ENCODE results near the gene MORC2. TPM values are rescaled to one million over a fixed set of nuclear protein-coding genes. Genes with fewer than 3 reads are reported as not detected.

The MORC2 gene
- total and polyA plus RNA-seq, 2 donors (not counting 1 experiment from before 2014, with no cell fraction given), result 10.1 to 23.1 TPM

GRCh38 chr22:30979932-30980331, 11.4 kb upstream of the MORC2 start:
- Histone ChIP-seq H3K4me1 (ENCODE audit: control insufficient read depth, extremely low read depth, insufficient read depth, low read length) (no peaks in the 10 kb centered on the region), H4K20me1 (ENCODE audit: control insufficient read depth, extremely low read depth, insufficient read depth, low read length) (peaks cover 2% of the 10 kb centered on the region), H3K27ac (ENCODE audit: insufficient read depth, low read length) (no peak overlapping the region), H3K9me3 (ENCODE audit: control insufficient read depth, insufficient read depth, low read depth, low read length) (no peaks in the 10 kb centered on the region), H3K36me3 (ENCODE audit: control insufficient read depth, insufficient read depth, low read length) (peaks cover 7% of the 10 kb centered on the region), H2AFZ (ENCODE audit: low read length) (no peak overlapping the region), H3K4me2 (ENCODE audit: extremely low read depth, insufficient read depth, low read length) (no peak overlapping the region), H3K9ac (ENCODE audit: insufficient read depth, low read length) (no peak overlapping the region), H3K79me2 (ENCODE audit: control insufficient read depth, insufficient read depth, low read length) (peaks cover 10% of the 10 kb centered on the region), H3K4me3 (replicated peaks in 1 of 4; ENCODE audit: control extremely low read depth in 1 of 4, insufficient read depth in 1 of 4, low read depth in 3 of 4, low read length in 4 of 4) (no peak overlapping the region), H3K27me3 (ENCODE audit: control insufficient read depth, insufficient read depth, low read length) (no peaks in the 10 kb centered on the region)
- no peak for TF ChIP-seq EZH2 (IDR thresholded peaks at IDR 0.05; ENCODE audit: low read length, missing control alignments)
- no peak for TF ChIP-seq CTCF (conservative IDR thresholded peaks at IDR 0.05 in 1 of 2, IDR thresholded peaks at IDR 0.05 in 1 of 2; ENCODE audit: low read depth in 1 of 2, low read length in 2 of 2)
- peak in 1 of 2 donors; percentile 17 for DNase-seq (ENCODE audit: low read depth in 2 of 2)

GRCh38 chr22:30978304-30978962, 9.9 kb upstream of the MORC2 start:
- DNase-seq (ENCODE audit: low read depth in 2 of 2), result peak in 1 of 2 donors; percentile 51

GRCh38 chr22:30970356-30970746, 1.8 kb upstream of the MORC2 start:
- no peaks in the 10 kb centered on the region for H4K20me1 ChIP-seq (ENCODE audit: control insufficient read depth, extremely low read depth, insufficient read depth, low read length)
- peak overlapping the region; percentile 79 for H3K4me2 ChIP-seq (ENCODE audit: extremely low read depth, insufficient read depth, low read length)
- H3K4me3 ChIP-seq (replicated peaks in 1 of 4; ENCODE audit: control extremely low read depth in 1 of 4, insufficient read depth in 1 of 4, low read depth in 3 of 4, low read length in 4 of 4), result peak overlapping the region; percentile 52 to 90 (median 72)
- H3K9me3 ChIP-seq (ENCODE audit: control insufficient read depth, insufficient read depth, low read depth, low read length), result no peaks in the 10 kb centered on the region
- peaks cover 4% of the 10 kb centered on the region for H3K4me1 ChIP-seq (ENCODE audit: control insufficient read depth, extremely low read depth, insufficient read depth, low read length)
- no peak overlapping the region for H3K27ac ChIP-seq (ENCODE audit: insufficient read depth, low read length)
- H3K79me2 ChIP-seq (ENCODE audit: control insufficient read depth, insufficient read depth, low read length), result peaks cover 76% of the 10 kb centered on the region
- no peak overlapping the region for H2AFZ ChIP-seq (ENCODE audit: low read length)
- H3K36me3 ChIP-seq (ENCODE audit: control insufficient read depth, insufficient read depth, low read length), result peaks cover 14% of the 10 kb centered on the region
- H3K9ac ChIP-seq (ENCODE audit: insufficient read depth, low read length), result no peak overlapping the region
- TF ChIP-seq EZH2 (IDR thresholded peaks at IDR 0.05; ENCODE audit: low read length, missing control alignments) (no peak), CTCF (conservative IDR thresholded peaks at IDR 0.05 in 1 of 2, IDR thresholded peaks at IDR 0.05 in 1 of 2; ENCODE audit: low read depth in 1 of 2, low read length in 2 of 2) (no peak)
- no peak for DNase-seq (ENCODE audit: low read depth in 2 of 2)
- no peaks in the 10 kb centered on the region for H3K27me3 ChIP-seq (ENCODE audit: control insufficient read depth, insufficient read depth, low read length)

More at GRCh38 chr22:30978304-30978962, 9.9 kb upstream of the MORC2 start:
- Histone ChIP-seq H3K27me3 (ENCODE audit: control insufficient read depth, insufficient read depth, low read length) (no peaks in the 10 kb centered on the region), H3K36me3 (ENCODE audit: control insufficient read depth, insufficient read depth, low read length) (peaks cover 11% of the 10 kb centered on the region), H2AFZ (ENCODE audit: low read length) (no peak overlapping the region), H3K9ac (ENCODE audit: insufficient read depth, low read length) (no peak overlapping the region), H3K4me1 (ENCODE audit: control insufficient read depth, extremely low read depth, insufficient read depth, low read length) (no peaks in the 10 kb centered on the region), H3K9me3 (ENCODE audit: control insufficient read depth, insufficient read depth, low read depth, low read length) (no peaks in the 10 kb centered on the region), H4K20me1 (ENCODE audit: control insufficient read depth, extremely low read depth, insufficient read depth, low read length) (peaks cover 2% of the 10 kb centered on the region), H3K4me3 (replicated peaks in 1 of 4; ENCODE audit: control extremely low read depth in 1 of 4, insufficient read depth in 1 of 4, low read depth in 3 of 4, low read length in 4 of 4) (no peak overlapping the region), H3K79me2 (ENCODE audit: control insufficient read depth, insufficient read depth, low read length) (peaks cover 25% of the 10 kb centered on the region), H3K27ac (ENCODE audit: insufficient read depth, low read length) (no peak overlapping the region), H3K4me2 (ENCODE audit: extremely low read depth, insufficient read depth, low read length) (no peak overlapping the region)
- TF ChIP-seq CTCF (conservative IDR thresholded peaks at IDR 0.05 in 1 of 2, IDR thresholded peaks at IDR 0.05 in 1 of 2; ENCODE audit: low read depth in 1 of 2, low read length in 2 of 2) (no peak), EZH2 (IDR thresholded peaks at IDR 0.05; ENCODE audit: low read length, missing control alignments) (no peak)
